H9 (cell line): ENCODE results near the gene NGF. TPM values are rescaled to one million over a fixed set of nuclear protein-coding genes. Genes with fewer than 3 reads are reported as not detected.

ENCODE experiments used
- DNase-seq: peaks from one replicate; pipeline ENCODE4 v3.0.0-alpha.2; 2017
- H2AFZ ChIP-seq: one replicate; pipeline ENCODE4 v1.6.1; 2013; ENCODE audit warnings: mild to moderate bottlenecking, low read length, control low read depth, moderate library complexity
- H2AK5ac ChIP-seq: 2 replicates; pipeline ENCODE4 v1.6.1; 2013; ENCODE audit warnings: low read length, control low read depth, mixed read lengths; ENCODE audit not compliant: insufficient read length
- H2BK120ac ChIP-seq: one replicate; pipeline ENCODE4 v1.6.1; 2013; ENCODE audit warnings: low read depth, mild to moderate bottlenecking, low read length, control low read depth, inconsistent platforms; ENCODE audit not compliant: poor library complexity, severe bottlenecking
- H2BK12ac ChIP-seq: 2 replicates; pipeline ENCODE4 v1.6.1; 2013; ENCODE audit warnings: low read length, control low read depth, mixed read lengths, low read depth; ENCODE audit not compliant: insufficient read length
- H2BK15ac ChIP-seq: 2 replicates; pipeline ENCODE4 v1.6.1; 2013; ENCODE audit warnings: low read depth, low read length, control low read depth
- H2BK20ac ChIP-seq: one replicate; pipeline ENCODE4 v1.6.1; 2013; ENCODE audit warnings: low read depth, mild to moderate bottlenecking, low read length, control low read depth, inconsistent platforms; ENCODE audit not compliant: poor library complexity, severe bottlenecking
- H2BK5ac ChIP-seq: 2 replicates; pipeline ENCODE4 v1.6.1; 2013; ENCODE audit warnings: low read length, control low read depth, mixed read lengths; ENCODE audit not compliant: insufficient read length
- H3K14ac ChIP-seq: 2 replicates; pipeline ENCODE4 v1.6.1; 2013; ENCODE audit warnings: low read length, control low read depth; ENCODE audit not compliant: insufficient read depth
- H3K18ac ChIP-seq: 2 replicates; pipeline ENCODE4 v1.6.1; 2013; ENCODE audit warnings: low read depth, mild to moderate bottlenecking, mixed read lengths, low read length, control low read depth; ENCODE audit not compliant: insufficient read length
- H3K23ac ChIP-seq: 2 replicates; pipeline ENCODE4 v1.6.1; 2013; ENCODE audit warnings: low read length, control low read depth, mixed read lengths, low read depth; ENCODE audit not compliant: insufficient read length
- H3K23me2 ChIP-seq: 2 replicates; pipeline ENCODE4 v1.6.1; 2013; ENCODE audit warnings: low read depth, mild to moderate bottlenecking, mixed read lengths, low read length, control low read depth; ENCODE audit not compliant: insufficient read length, poor library complexity, severe bottlenecking
- H3K27ac ChIP-seq: 2 replicates; pipeline ENCODE4 v1.5.1; 2013; ENCODE audit warnings: low read length, control low read depth, mixed read lengths, low read depth; ENCODE audit not compliant: insufficient read length
- H3K27me3 ChIP-seq: 2 replicates; pipeline ENCODE4 v1.6.1; 2013; ENCODE audit warnings: low read length, control low read depth, inconsistent platforms; ENCODE audit not compliant: insufficient read depth
- H3K4ac ChIP-seq: 2 replicates; pipeline ENCODE4 v1.6.1; 2013; ENCODE audit warnings: low read depth, mild to moderate bottlenecking, control low read depth, inconsistent platforms, low read length, moderate library complexity
- H3K4me1 ChIP-seq: 2 replicates; pipeline ENCODE4 v1.6.1; 2013; ENCODE audit warnings: low read length, control low read depth, inconsistent platforms; ENCODE audit not compliant: insufficient read depth
- H3K4me2 ChIP-seq: 2 replicates; pipeline ENCODE4 v1.6.1; 2013; ENCODE audit warnings: low read length, control low read depth, mixed read lengths; ENCODE audit not compliant: insufficient read length, insufficient read depth
- H3K56ac ChIP-seq: 2 replicates; pipeline ENCODE4 v1.6.1; 2013; ENCODE audit warnings: low read depth, mild to moderate bottlenecking, mixed read lengths, low read length, control low read depth; ENCODE audit not compliant: insufficient read length
- H3K79me1 ChIP-seq: 2 replicates; pipeline ENCODE4 v1.6.1; 2013; ENCODE audit warnings: low read depth, mild to moderate bottlenecking, moderate library complexity, low read length, control low read depth, inconsistent platforms; ENCODE audit not compliant: insufficient read depth, poor library complexity, severe bottlenecking
- H3K79me2 ChIP-seq: 2 replicates; pipeline ENCODE4 v1.6.1; 2013; ENCODE audit warnings: low read length, control low read depth, inconsistent platforms; ENCODE audit not compliant: insufficient read depth
- H3K9ac ChIP-seq: 2 replicates; pipeline ENCODE4 v1.6.1; 2013; ENCODE audit warnings: low read length, control low read depth, mixed read lengths; ENCODE audit not compliant: insufficient read length; ENCODE audit errors: extremely low read depth
- H3K9me3 ChIP-seq: one replicate; pipeline ENCODE4 v1.6.1; 2013; ENCODE audit warnings: low read depth, low read length, inconsistent platforms; ENCODE audit not compliant: control insufficient read depth
- H3T11ph ChIP-seq: one replicate; pipeline ENCODE4 v1.6.1; 2013; ENCODE audit warnings: mild to moderate bottlenecking, low read length, control low read depth, inconsistent platforms
- H4K20me1 ChIP-seq: one replicate; pipeline ENCODE4 v1.6.1; 2013; ENCODE audit not compliant: control insufficient read depth, insufficient read length, insufficient read depth
- H4K5ac ChIP-seq: 2 replicates; pipeline ENCODE4 v1.6.1; 2013; ENCODE audit warnings: low read depth, mild to moderate bottlenecking, mixed read lengths, low read length, control low read depth; ENCODE audit not compliant: insufficient read length
- H4K8ac ChIP-seq: replicated peaks from 2 replicates; pipeline ENCODE4 v1.6.1; 2013; ENCODE audit warnings: low read length, control low read depth, mixed read lengths, low read depth; ENCODE audit not compliant: insufficient read length
- H4K91ac ChIP-seq: 2 replicates; pipeline ENCODE4 v1.6.1; 2013; ENCODE audit warnings: low read depth, mild to moderate bottlenecking, moderate library complexity, mixed read lengths, low read length, control low read depth; ENCODE audit not compliant: insufficient read length
- H3K27ac Mint-ChIP-seq, 3 experiments: 2 replicates in 2 of 3; 3 replicates in 1 of 3; pipeline ENCODE4 v1.8.0; 2020 to 2021; ENCODE audit warnings: mixed read lengths in 3 of 3, mild to moderate bottlenecking in 1 of 3, moderate library complexity in 1 of 3
- H3K27me3 Mint-ChIP-seq: 2 replicates; pipeline ENCODE4 v1.8.0; 2021; ENCODE audit warnings: low read depth, mild to moderate bottlenecking, moderate library complexity, mixed read lengths
- H3K36me3 Mint-ChIP-seq, 3 experiments: 2 replicates in 2 of 3; 3 replicates in 1 of 3; pipeline ENCODE4 v1.8.0; 2020 to 2021; ENCODE audit warnings: low read depth in 3 of 3, mixed read lengths in 3 of 3; ENCODE audit not compliant: insufficient read depth in 1 of 3
- H3K4me1 Mint-ChIP-seq, 2 experiments: 2 replicates each; pipeline ENCODE4 v1.8.0; 2020; ENCODE audit warnings: mixed read lengths in 2 of 2
- H3K4me3 Mint-ChIP-seq, 2 experiments: 2 replicates in 1 of 2; 3 replicates in 1 of 2; pipeline ENCODE4 v1.8.0; 2020 to 2021; ENCODE audit warnings: mild to moderate bottlenecking in 2 of 2, mixed read lengths in 2 of 2, moderate library complexity in 1 of 2
- H3K9me3 Mint-ChIP-seq, 2 experiments: 2 replicates in 1 of 2; 3 replicates in 1 of 2; pipeline ENCODE4 v1.8.0; 2020; ENCODE audit warnings: mild to moderate bottlenecking in 2 of 2, mixed read lengths in 2 of 2, moderate library complexity in 1 of 2
- WGBS: extraction: QIAGEN DNeasy Blood & Tissue Kit; methylation state at CpG from one replicate; pipeline ENCODE4 v1.1.7; 2013; ENCODE audit warnings: missing lambda C conversion rate, low lambda C conversion rate, mixed read lengths; ENCODE audit not compliant: insufficient read length; ENCODE audit errors: extremely low coverage; 5-methylcytosine and 5-hydroxymethylcytosine counted together
- total RNA-seq: library from RNA; stranded (reverse); gene quantifications from 2 replicates; pipeline ENCODE4 v1.2.1, GENCODE V29; 2021
- TF ChIP-seq, protein P1 (sequence below): fragments of 200-600 bp; sonication (generic); conservative IDR thresholded peaks from 3 replicates; pipeline ENCODE4 v1.8.0; 2021; ENCODE audit warnings: antibody characterized with exemption, mild to moderate bottlenecking

NGF gene
- total RNA-seq, 1 experiment from 2014 or later = 0.22 TPM

DNA sequence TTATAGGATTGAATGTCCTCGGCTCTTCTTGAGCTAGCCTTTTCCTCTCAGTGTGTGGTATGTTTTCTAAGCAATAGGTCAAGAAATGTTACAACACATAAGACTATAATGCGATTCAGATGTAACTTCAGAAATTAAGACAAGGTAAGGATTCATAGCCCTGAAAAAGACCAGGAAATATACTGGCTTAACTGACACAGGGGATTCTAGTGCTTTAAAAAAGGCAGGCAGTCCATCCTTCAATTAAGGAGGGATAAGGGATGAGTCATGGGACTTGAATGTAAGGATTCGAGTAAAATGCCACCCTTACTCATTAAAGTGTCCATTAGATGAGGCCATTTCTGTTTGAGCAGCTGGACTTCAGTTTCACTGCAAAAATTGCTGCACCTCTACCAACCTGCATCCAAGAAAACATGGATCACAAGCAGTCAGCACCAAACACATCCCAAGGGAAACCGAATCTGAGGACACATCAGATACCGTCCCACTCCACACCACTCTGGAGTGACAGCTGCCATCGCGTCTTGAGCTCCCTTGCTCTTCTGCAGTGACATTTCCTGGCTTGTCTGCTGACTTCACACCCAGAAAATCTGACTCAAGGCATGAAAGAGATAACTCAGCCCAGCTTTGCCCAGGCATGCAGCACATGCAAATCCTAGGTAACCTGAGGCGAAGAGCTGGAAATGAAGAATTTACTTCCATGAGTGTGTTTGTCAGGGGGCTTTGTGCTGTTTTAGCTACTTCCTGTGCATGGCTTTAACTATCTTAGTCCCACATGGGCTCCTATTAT is 37.8 kb downstream of the NGF start:
- H4K20me1 ChIP-seq = no peaks in the 10 kb centered on the region
- no peak overlapping the region for H2BK12ac ChIP-seq
- Mint-ChIP-seq H3K9me3 (peaks cover 0 to 3% of the 10 kb centered on the region in 2 experiments; a peak in 1 of 5 replicates), H3K27ac (no peak overlapping the region), H3K4me1 (peaks cover 30 to 41% of the 10 kb centered on the region in 2 experiments), H3K4me3 (no peak overlapping the region), H3K36me3 (no peaks in the 10 kb centered on the region; a peak in 1 of 7 replicates), H3K27me3 (no peaks in the 10 kb centered on the region; the same call in 1 of the 2 replicates)
- H3K14ac ChIP-seq = no peak overlapping the region
- H3T11ph ChIP-seq = no peak overlapping the region
- H3K9me3 ChIP-seq = no peaks in the 10 kb centered on the region
- no peak overlapping the region for H3K4ac ChIP-seq
- no peak overlapping the region for H3K4me2 ChIP-seq
- H3K23me2 ChIP-seq = no peaks in the 10 kb centered on the region
- no peak overlapping the region for H2AK5ac ChIP-seq
- H3K9ac ChIP-seq = no peak overlapping the region
- no peak overlapping the region for H2BK20ac ChIP-seq
- no peak overlapping the region for H3K56ac ChIP-seq
- H4K91ac ChIP-seq = no peak overlapping the region
- H2BK120ac ChIP-seq = no peak overlapping the region
- H3K27me3 ChIP-seq = no peaks in the 10 kb centered on the region
- H4K5ac ChIP-seq = no peak overlapping the region
- no peak overlapping the region for H2BK15ac ChIP-seq
- no peak overlapping the region for H3K18ac ChIP-seq
- DNase-seq = no peak
- no peaks in the 10 kb centered on the region for H3K79me1 ChIP-seq
- H4K8ac ChIP-seq = no peak overlapping the region
- H3K23ac ChIP-seq = no peak overlapping the region
- 0 out of 2 replicates have a peak, but pooled peaks cover 2% of the 10 kb centered on the region for H3K79me2 ChIP-seq
- H2AFZ ChIP-seq = no peak overlapping the region
- H2BK5ac ChIP-seq = no peak overlapping the region
- no CpG with 5 or more reads among the region's 8 CpGs for WGBS
- TF ChIP-seq, protein P1, sequence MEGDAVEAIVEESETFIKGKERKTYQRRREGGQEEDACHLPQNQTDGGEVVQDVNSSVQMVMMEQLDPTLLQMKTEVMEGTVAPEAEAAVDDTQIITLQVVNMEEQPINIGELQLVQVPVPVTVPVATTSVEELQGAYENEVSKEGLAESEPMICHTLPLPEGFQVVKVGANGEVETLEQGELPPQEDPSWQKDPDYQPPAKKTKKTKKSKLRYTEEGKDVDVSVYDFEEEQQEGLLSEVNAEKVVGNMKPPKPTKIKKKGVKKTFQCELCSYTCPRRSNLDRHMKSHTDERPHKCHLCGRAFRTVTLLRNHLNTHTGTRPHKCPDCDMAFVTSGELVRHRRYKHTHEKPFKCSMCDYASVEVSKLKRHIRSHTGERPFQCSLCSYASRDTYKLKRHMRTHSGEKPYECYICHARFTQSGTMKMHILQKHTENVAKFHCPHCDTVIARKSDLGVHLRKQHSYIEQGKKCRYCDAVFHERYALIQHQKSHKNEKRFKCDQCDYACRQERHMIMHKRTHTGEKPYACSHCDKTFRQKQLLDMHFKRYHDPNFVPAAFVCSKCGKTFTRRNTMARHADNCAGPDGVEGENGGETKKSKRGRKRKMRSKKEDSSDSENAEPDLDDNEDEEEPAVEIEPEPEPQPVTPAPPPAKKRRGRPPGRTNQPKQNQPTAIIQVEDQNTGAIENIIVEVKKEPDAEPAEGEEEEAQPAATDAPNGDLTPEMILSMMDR = no peak
- peaks cover 6% of the 10 kb centered on the region; the same call in 1 of the 2 replicates for H3K4me1 ChIP-seq
- no peak overlapping the region for H3K27ac ChIP-seq
